H1 (cell line): Measurements from ENCODE around the gene RBCK1. TPM values are rescaled to one million over a fixed set of nuclear protein-coding genes. Genes with fewer than 3 reads are reported as not detected.

Experiments used
- ASH2L ChIP-seq: fragments of 200-600, 300-600 bp; sonication (generic); IDR thresholded peaks from one replicate; pipeline ENCODE4 v1.7.1; 2017; ENCODE audit warnings: low read length
- CHD7 ChIP-seq: fragments of 300-600 bp; sonication (generic); IDR thresholded peaks from 2 replicates; pipeline ENCODE4 v1.7.1; 2012; ENCODE audit warnings: low read length, moderate library complexity, mild to moderate bottlenecking, inconsistent platforms; ENCODE audit not compliant: insufficient replicate concordance
- HDAC6 ChIP-seq: IDR thresholded peaks from one replicate; pipeline ENCODE4 v1.7.1; 2012; ENCODE audit warnings: low read depth, mild to moderate bottlenecking, inconsistent platforms, low read length, moderate library complexity
- SIN3A ChIP-seq, 2 experiments: IDR thresholded peaks in 1 of 2; conservative IDR thresholded peaks in 1 of 2; 2 replicates each; pipeline ENCODE4 v1.6.1; 2011 to 2012; ENCODE audit warnings: low read length in 2 of 2, improper control_type of control experiment in 1 of 2, low read depth in 1 of 2, mild to moderate bottlenecking in 1 of 2
- TBP ChIP-seq: IDR thresholded peaks from 2 replicates; pipeline ENCODE4 v1.6.1; 2011; ENCODE audit warnings: low read depth, low read length, improper control_type of control experiment
- polyA plus RNA-seq, 7 experiments: library from polyadenylated mRNA; depleted of rRNA in 3 of 7; stranded (reverse) in 5 of 7; unstranded in 2 of 7; fragments of >200 nt in 5 of 7; fragments of 200-250 nt in 2 of 7; gene quantifications; 1 replicate in 5 of 7; 2 replicates in 1 of 7; 4 replicates in 1 of 7; pipeline versions ENCODE4 v1.2.1 to v1.2.3, GENCODE V29; 2011 to 2013; ENCODE audit warnings: missing spikeins in 2 of 7, mixed read lengths in 2 of 7
- total RNA-seq: library from RNA; stranded (reverse); fragmentation: NEBNext Ultra II Directional; extraction: Animal tissue kit (Norgen Biotek cat#: 25700); gene quantifications from 2 replicates; pipeline ENCODE4 v1.2.1, GENCODE V29; 2021

The RBCK1 gene
- total and polyA plus RNA-seq, 2 of the 8 experiments (the other 6 are each of a cell fraction or from before 2014, with no cell fraction given): 43.1 to 54.7 TPM

DNA sequence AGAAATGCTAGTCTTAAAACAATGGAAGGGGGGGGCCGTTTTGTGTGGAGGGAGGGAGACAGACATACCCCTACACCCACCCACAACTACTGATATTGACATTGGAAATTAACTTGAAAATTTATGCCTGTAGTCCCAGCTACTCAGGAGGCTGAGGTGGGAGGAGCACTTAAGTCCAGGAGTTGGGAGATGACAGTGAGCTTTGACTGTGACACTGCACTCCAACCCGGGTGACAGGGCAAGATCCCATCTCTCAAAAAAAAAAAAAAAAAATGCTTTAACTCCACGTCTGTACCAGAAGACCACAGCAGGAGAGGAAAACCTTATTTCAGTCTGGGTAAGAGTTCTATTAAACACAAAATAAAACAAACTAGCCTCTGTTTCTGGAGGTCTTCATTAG lies 52.1 kb downstream of the RBCK1 start (continued):
- no peak for TF ChIP-seq CHD7
- TF ChIP-seq HDAC6: no peak
- no peak for TF ChIP-seq SIN3A (conservative IDR thresholded peaks at IDR 0.05 in 1 of 2, IDR thresholded peaks at IDR 0.05 in 1 of 2; ENCODE audit: low read depth in 1 of 2, low read length in 2 of 2)
- no peak for TF ChIP-seq ASH2L
- TF ChIP-seq TBP: no peak
